ENCODE results near the gene STOX2.

Gene STOX2

GRCh38 chr4:183985786-183986185 is 80.7 kb downstream of the STOX2 start:
- FAIRE-seq = no peak
- no peak for DNase-seq (ENCODE audit: low spot score)

GRCh38 chr4:183986291-183986970 is 81.3 kb downstream of the STOX2 start:
- no peak for FAIRE-seq

GRCh38 chr4:183986971-183987946 is 82.2 kb downstream of the STOX2 start:
- FAIRE-seq (peak; percentile 23), DNase-seq (ENCODE audit: low spot score) (peak; percentile 79)

More at GRCh38 chr4:183986291-183986970, 81.3 kb downstream of the STOX2 start:
- DNase-seq (ENCODE audit: low spot score) = no peak

DNA sequence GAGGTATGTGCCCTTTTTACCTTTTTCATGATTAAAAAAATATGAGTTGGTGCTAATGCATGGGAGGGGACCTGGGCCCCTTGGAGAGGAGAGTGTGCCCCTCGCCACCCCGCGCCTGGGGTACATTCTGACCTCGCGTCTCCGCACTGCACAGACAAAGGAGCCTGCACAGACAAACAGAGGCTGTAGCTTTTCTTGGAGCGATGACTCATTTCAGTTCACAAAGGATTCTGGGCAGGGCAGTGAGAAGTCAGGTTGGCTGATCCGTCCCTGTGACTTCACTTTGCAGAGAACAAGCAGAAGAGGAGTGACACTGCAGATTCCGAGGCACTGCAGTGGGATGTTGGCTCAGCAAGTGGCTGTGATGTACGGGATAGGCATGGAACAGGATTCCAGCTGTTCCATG is 82.9 kb downstream of the STOX2 start:
- DNase-seq (ENCODE audit: low spot score) = peak; percentile 87
- peak; percentile 87 for FAIRE-seq

- DNase-seq (ENCODE audit: low spot score) (no peak), FAIRE-seq (no peak)
These were observed 83.8 kb downstream of the STOX2 start for GRCh38 chr4:183988874-183989273.

DNA sequence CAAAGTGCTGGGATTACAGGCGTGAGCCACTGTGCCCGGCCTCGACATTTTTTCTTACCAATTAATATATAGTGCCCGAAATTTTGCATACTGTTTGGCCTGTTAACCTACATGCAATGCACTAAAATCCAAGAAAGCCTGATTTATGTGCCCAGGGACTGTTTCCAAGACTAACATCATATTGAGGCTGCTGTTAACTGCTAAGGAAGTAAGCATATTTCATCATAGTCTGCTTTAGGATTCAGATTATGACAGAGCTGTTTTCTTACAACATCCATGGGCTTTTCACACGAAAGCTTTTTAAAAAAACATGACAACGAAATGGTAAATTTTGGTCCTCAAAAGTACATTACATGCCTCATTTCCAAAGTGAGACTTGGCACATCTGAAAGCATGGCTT is 84.4 kb downstream of the STOX2 start:
- no peak for FAIRE-seq
- DNase-seq (ENCODE audit: low spot score) = no peak

DNA sequence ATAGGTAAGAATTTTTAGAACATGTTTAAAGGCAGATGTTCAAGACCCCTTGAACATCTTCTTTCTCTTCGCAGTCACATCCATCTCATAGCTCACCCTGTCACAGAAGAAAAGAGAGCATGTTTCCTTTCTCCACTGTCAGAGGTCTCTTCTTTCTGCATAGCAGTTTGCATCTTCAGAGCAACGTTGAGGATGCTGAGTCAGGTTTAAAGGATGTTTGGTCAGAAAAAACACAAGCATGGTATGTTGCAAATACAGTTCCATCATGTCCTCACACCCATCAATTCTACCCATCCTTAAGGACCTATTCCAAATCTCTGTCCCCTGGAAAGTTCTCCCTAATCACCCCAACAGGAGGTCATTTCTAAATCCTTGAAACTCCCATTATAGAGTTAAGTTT is 84.8 kb downstream of the STOX2 start:
- FAIRE-seq (no peak), DNase-seq (ENCODE audit: low spot score) (no peak)

DNA sequence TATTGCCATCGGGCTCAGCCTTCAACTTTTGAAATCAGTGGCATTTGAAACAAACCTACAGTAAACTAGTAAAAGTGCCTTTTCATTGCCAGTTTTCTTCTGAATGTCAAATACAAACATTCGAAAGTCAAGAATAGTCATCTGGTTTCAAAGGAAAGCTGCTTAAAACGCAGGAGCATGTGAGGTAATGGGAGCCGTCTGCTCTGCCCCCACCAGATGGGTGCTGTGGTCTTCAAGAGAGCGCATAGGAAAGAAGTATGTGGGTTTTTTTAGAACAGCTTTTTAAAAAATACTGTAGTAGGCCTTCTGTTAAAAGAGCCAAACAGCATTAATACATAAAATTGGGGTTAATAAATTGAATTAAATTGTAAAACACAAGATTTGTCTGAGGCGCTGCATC is 88.6 kb downstream of the STOX2 start:
- FAIRE-seq (no peak), DNase-seq (ENCODE audit: low spot score) (no peak)

DNA sequence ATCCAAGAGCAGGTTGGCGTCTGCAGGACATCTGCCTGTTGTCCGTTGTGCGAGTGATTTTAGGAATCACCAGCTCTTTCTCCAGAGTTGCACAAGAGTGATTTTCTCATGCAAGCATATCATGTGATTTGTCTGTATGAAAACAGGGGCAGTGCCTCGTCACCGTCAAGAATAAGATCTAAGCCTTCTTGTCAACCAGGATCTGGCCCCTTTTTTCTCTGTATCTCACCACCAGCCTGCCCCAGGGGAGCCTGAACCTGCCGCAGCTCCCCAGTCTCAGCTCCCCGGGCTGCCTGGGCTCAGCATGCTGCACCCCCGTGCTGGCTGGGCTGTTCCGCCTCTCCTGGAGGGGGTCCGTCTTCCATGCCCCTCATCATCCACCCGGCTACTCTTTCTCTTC is 90.5 kb downstream of the STOX2 start:
- DNase-seq (ENCODE audit: low spot score) = no peak
- no peak for FAIRE-seq

- DNase-seq (ENCODE audit: low spot score) (no peak), FAIRE-seq (no peak)
These were observed 91.8 kb downstream of the STOX2 start for GRCh38 chr4:183996868-183997267.

DNA sequence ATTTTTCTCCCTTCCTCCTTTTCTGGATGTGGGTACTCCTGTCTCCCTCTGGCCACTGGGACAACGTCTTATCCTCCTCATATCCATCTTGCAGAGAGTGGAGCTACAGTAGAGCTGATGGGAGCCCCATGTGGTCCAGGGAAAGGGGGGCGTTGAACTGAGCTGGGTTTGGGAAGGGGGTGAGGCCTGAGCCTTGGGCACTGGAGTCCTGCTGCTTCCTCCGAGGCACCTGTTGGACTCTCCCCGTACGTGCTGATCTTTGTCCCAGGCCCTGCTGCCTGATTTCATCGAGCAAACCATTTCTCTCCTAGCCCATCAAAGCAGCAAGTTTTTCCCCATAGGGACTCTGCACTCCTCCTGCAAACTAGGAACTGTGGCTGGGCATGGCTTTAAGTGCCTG is 94.3 kb downstream of the STOX2 start:
- FAIRE-seq (no peak), DNase-seq (ENCODE audit: low spot score) (no peak)

- FAIRE-seq = no peak
- no peak for DNase-seq (ENCODE audit: low spot score)
These were observed 95.6 kb downstream of the STOX2 start for GRCh38 chr4:184000457-184001396.

DNA sequence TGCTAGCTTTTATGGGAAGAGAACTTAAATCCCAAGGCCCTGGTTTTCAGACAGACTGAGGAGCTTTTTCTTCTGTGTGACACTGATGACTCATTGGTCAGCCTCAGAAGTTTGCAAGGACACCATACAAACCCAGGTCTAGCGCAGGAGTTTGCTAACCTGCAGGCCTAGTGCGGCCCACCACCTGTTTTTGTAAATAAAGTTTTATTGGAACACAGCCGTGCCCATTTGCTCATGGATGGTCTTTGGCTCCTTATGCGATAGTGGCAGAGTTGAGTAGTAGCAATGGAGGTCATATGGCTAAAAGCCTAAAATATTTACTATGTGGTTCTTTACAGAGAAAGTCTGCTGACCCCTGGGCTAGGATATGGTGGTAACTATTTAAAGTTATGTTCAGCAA is 98.3 kb downstream of the STOX2 start:
- no peak for FAIRE-seq
- no peak for DNase-seq (ENCODE audit: low spot score)

DNA sequence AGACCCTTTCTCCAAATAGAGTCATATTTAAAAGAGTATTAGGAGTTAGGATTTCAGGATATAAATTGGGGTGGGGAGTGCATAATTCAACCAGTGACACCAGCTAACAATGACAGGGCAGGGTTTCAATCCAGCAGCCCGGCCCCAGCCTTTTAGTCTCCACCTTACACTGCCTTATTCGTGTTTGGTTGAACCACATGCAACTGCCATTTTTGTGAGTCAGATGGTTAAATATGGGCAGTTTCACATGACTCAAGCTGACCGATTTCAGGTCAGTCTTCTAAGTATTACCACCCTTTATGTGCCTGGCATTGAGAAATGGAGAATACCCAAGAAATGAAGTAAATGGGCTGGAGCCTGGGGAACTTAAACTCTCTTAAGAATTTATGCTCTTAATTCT is 102.8 kb downstream of the STOX2 start:
- no peak for DNase-seq (ENCODE audit: low spot score)
- FAIRE-seq = no peak

DNA sequence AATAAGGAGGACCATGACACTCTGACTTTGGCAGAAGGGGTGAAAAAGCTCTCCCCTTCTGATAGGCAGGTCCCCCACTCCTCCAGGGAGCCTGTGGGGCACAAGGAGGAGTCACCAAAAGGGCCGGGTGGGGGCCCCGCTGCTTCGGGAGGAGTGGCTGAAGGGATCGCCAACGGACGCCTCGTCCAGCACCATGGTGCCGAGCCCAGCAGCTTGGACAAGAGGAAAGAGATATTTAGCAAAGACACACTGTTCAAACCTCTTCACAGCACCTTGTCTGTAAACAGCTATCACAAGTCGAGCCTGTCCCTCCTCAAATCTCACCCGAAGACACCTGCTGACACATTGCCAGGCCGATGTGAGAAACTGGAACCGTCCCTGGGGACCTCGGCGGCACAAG is 105.6 kb downstream of the STOX2 start:
- DNase-seq (ENCODE audit: low spot score) (no peak), FAIRE-seq (no peak)

GRCh38 chr4:184011826-184012380 is 106.8 kb downstream of the STOX2 start:
- DNase-seq (ENCODE audit: low spot score) = no peak

DNA sequence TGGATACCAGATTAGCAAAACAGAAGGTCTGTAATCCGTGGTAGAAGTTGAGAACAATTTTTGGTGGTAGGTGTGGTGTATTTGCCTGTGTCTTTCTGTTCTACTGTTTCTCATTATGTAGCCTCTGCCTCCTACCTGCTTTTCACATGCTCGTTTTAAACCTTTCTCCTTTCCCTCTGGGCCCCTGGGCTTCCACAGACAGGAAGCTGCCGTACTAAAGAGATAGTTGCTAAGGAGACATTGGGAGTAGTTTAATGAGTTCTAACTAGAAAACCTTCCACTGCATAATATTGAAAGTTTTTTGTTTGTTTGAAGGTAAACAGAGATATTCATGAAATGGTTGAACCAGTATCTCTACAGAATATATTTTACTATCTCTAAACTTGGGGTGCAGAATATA is 107.8 kb downstream of the STOX2 start:
- DNase-seq (ENCODE audit: low spot score) = no peak
- FAIRE-seq = no peak

More at GRCh38 chr4:184011826-184012380, 106.8 kb downstream of the STOX2 start:
- FAIRE-seq = no peak

DNA sequence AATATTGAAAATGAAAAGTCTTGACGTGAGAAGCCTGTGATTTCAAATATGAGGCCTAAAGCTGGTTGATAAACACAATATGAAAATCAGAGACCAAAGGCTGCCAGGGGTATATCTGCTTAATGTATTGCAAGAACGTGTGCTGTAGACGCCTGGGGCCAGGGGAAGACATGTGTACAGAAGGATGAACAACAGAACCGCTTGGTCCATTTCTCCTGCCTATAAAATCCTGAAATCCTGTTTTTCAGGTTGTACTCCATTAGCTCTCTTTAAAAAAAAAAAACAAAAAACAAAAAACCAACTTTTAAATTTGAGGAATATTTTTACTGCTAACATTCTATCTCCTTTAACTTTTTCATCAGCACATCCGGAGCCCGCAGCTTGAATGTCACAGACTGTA is 109.2 kb downstream of the STOX2 start:
- no peak for DNase-seq (ENCODE audit: low spot score)
- FAIRE-seq = no peak

- FAIRE-seq (no peak), DNase-seq (ENCODE audit: low spot score) (no peak)
These were observed 111.9 kb downstream of the STOX2 start for GRCh38 chr4:184016759-184017668.

GRCh38 chr4:184019076-184019475 is 114.0 kb downstream of the STOX2 start:
- no peak for DNase-seq (ENCODE audit: low spot score)
- FAIRE-seq = no peak
